Activated gamma-delta T cell treated with Interleukin-2 at 50 U/mL for 16 hours (primary cell): ENCODE measurements around the gene HLF.

Source experiments
- DNase-seq: peaks from one replicate; pipeline ENCODE4 v3.0.0-alpha.2; 2020

The HLF gene

GRCh38 chr17:55258578-55259135 is 6.1 kb upstream of the HLF start:
- no peak for DNase-seq

GRCh38 chr17:55259684-55260111 is 5.1 kb upstream of the HLF start:
- no peak for DNase-seq

GRCh38 chr17:55261311-55261710 is 3.4 kb upstream of the HLF start:
- DNase-seq, result no peak

- no peak for DNase-seq
Measured at GRCh38 chr17:55263569-55264277, 1.0 kb upstream of the HLF start.

- DNase-seq, result no peak
Measured at GRCh38 chr17:55264278-55264644, 499 bp upstream of the HLF start.

- no peak for DNase-seq
Measured at GRCh38 chr17:55265311-55266021, 706 bp downstream of the HLF start.

GRCh38 chr17:55266051-55266957 is 1.5 kb downstream of the HLF start:
- no peak for DNase-seq

- no peak for DNase-seq
Measured at GRCh38 chr17:55266958-55267688, 2.4 kb downstream of the HLF start.

GRCh38 chr17:55267777-55268648 is 3.3 kb downstream of the HLF start:
- no peak for DNase-seq

GRCh38 chr17:55268649-55269480 is 4.1 kb downstream of the HLF start:
- no peak for DNase-seq

GRCh38 chr17:55269894-55270293 is 5.1 kb downstream of the HLF start:
- no peak for DNase-seq

GRCh38 chr17:55271223-55271571 is 6.4 kb downstream of the HLF start:
- no peak for DNase-seq

GRCh38 chr17:55271958-55272710 is 7.4 kb downstream of the HLF start:
- DNase-seq, result no peak

- DNase-seq, result no peak
Measured at GRCh38 chr17:55272711-55273578, 8.2 kb downstream of the HLF start.

- DNase-seq, result no peak
Measured at GRCh38 chr17:55273579-55274354, 9.0 kb downstream of the HLF start.

GRCh38 chr17:55274355-55275255 is 9.8 kb downstream of the HLF start:
- DNase-seq, result no peak
